CD4-positive, alpha-beta T cell treated with Interleukin-15 for 1 hour (primary cell): Measurements from ENCODE around the gene CDC37.

Experiments
- DNase-seq: peaks from one replicate; pipeline ENCODE4 v3.0.0-alpha.2; 2020

Gene CDC37

DNA sequence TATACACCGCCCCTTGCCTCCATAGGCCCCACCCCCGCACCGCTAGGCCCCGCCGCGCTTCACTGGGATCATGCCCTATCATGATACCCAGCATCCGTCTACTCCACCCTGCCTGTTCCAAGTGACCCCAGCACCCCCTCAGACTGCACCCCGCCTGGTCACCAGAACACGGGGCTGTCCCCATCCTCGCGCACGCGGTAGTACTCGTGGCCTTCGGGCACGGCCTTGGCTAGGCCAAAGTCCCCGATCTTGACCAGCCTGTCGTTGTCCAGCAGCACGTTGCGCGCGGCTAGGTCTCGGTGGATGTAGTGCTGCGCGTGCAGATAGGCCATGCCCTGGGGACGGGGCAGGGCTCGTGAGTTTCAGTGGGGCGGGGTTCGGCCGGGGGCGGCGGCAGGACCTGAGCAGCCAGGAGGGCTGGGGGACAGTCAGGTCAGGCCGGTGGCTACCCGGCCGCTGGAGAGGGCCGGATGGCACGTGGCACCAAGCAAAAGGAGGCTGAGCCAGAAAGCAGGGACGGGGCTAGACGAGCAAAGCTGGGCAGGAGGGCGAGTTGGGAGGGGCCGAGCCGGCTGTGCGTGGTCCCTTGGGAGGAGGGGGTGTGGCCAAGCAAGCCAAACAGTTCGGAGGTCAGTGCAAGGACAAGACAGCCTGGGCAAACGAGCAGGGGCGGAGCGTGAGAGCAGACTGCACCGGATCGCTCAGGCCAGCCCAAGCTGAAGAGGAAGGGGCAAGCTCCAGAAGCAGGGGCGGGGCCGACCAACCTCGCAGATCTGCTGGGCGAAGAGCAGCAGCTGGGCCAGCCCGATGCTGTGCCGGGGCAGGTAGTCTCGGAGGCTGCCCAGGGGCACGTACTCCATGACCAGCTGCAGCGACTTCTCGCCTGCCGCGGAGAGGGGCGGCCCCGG, 50.3 kb downstream of the CDC37 start:
- no peak for DNase-seq

DNA sequence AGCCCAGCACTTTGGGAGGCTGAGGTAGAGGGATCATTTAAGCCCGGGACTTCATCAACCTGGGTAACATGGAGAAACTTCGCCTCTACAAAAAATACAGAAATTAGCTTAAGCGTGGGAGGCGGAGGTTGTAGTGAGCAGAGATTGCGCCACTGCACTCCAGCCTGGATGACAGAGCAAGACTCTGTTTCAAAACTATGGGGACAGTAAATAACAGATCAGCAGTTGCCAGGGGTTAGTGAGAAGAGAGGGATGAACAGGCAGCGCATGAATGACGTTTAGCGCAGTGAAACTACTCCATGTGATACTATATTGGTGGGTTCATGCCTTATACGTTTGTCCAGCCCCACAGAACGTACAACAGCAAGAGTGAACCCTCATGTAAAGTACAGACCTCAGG, 56.8 kb downstream of the CDC37 start:
- peak; percentile 60 for DNase-seq

DNA sequence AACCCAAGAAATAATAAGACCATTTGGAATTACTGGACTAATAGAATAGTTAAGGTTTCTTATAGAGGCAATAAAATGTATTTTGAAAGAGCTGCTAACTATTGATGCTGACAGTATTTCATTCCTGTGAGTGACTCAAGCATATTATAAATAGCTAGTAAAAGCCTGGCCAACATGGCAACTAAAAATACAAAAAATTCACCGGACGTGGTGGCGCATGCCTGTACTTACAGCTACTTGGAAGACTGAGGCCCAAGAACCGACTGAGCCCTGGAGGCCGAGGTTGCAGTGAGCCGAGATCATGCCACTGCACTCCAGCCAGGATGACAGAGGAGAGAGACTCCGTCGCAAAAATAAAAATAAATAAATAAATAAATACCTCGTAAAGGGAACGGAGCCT, 58.6 kb downstream of the CDC37 start:
- no peak for DNase-seq

DNA sequence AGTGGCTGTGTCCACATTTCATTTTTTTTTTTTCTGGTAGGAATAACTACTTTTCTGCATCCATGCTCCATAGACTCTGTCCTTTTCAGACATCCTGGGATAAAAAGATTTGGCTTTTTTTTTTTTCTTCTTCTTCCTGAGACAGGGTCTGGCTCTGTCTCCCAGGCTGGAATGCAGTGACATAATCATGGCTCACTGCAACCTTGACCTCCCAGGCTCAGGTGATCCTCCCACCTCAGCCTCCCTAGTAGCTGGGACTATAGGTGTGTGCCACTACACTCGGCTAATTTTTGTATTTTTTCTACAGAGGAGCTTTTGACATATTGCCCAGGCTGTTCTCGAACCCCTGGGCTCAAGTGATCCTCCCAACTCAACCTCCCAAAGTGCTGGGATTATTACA, 59.8 kb downstream of the CDC37 start:
- DNase-seq: no peak
